Measurements from ENCODE around the gene YES1.

DNA sequence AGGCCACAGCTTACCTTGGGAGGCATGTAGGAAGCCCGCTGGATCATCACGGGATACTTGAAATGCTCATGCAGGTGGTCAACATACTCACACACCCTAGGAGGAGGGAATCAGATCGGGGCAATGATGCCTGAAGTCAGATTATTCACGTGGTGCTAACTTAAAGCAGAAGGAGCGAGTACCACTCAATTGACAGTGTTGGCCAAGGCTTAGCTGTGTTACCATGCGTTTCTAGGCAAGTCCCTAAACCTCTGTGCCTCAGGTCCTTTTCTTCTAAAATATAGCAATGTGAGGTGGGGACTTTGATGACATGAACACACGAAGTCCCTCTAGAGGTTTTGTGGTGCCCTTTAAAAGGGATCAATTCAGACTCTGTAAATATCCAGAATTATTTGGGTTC, 136.7 kb downstream of the YES1 start:
- TF ChIP-seq, protein P1, sequence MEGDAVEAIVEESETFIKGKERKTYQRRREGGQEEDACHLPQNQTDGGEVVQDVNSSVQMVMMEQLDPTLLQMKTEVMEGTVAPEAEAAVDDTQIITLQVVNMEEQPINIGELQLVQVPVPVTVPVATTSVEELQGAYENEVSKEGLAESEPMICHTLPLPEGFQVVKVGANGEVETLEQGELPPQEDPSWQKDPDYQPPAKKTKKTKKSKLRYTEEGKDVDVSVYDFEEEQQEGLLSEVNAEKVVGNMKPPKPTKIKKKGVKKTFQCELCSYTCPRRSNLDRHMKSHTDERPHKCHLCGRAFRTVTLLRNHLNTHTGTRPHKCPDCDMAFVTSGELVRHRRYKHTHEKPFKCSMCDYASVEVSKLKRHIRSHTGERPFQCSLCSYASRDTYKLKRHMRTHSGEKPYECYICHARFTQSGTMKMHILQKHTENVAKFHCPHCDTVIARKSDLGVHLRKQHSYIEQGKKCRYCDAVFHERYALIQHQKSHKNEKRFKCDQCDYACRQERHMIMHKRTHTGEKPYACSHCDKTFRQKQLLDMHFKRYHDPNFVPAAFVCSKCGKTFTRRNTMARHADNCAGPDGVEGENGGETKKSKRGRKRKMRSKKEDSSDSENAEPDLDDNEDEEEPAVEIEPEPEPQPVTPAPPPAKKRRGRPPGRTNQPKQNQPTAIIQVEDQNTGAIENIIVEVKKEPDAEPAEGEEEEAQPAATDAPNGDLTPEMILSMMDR (IDR thresholded peaks at IDR 0.05; ENCODE audit: low read length) = no peak
- TF ChIP-seq EZH2 (optimal IDR thresholded peaks at IDR 0.05; ENCODE audit: low read depth, low read length) = no peak
- TF ChIP-seq EZH2phosphoT487 (IDR thresholded peaks at IDR 0.05; ENCODE audit: low read length) = no peak

All from MM.1S (cell line).